OCI-LY7 (cell line): Measurements from ENCODE around the gene TRIM33. TPM values are rescaled to one million over a fixed set of nuclear protein-coding genes. Genes with fewer than 3 reads are reported as not detected.
A peak's percentile ranks its signal among the peaks of the same experiment; 100 is the strongest.

ENCODE experiments used
- BruUV-seq: library from RNA; stranded (reverse); fragments of 400-500 nt; replicated peaks from 2 replicates; lab custom pipeline; 2021; lab: Mats Ljungman, UMichigan
- CTCF ChIA-PET: fragments of 300-600 bp; sonication (Branson Sonifier 250); formaldehyde crosslinking; loops from one replicate; lab custom pipeline; 2022; ENCODE audit warnings: antibody characterized with exemption; ENCODE audit not compliant: unreplicated experiment; lab: Charles Lee
- POLR2A ChIA-PET: fragments of 300-600 bp; sonication (Branson Sonifier 250); formaldehyde crosslinking; loops from one replicate; lab custom pipeline; 2022; ENCODE audit warnings: antibody characterized with exemption; lab: Charles Lee
- DNase-seq: peaks from one replicate; pipeline ENCODE4 v3.0.0-alpha.2; 2015; ENCODE audit warnings: low spot score
- H2AFZ ChIP-seq: fragments of 200-600 bp; sonication (generic), shearing (Covaris generic); 2 replicates; pipeline ENCODE4 v1.6.1; 2014; ENCODE audit warnings: mild to moderate bottlenecking, antibody characterized with exemption, low read length, moderate library complexity
- H3K27ac ChIP-seq: fragments of 200-600 bp; sonication (generic); 2 replicates; pipeline ENCODE4 v1.5.1; 2014; ENCODE audit warnings: mixed run types, low read depth, mild to moderate bottlenecking, moderate library complexity, low read length, inconsistent platforms; ENCODE audit not compliant: poor library complexity, severe bottlenecking
- H3K36me3 ChIP-seq: fragments of 200-600 bp; sonication (generic); 2 replicates; pipeline ENCODE4 v1.6.1; 2014; ENCODE audit warnings: mild to moderate bottlenecking, antibody characterized with exemption, low read length, moderate library complexity, mixed read lengths; ENCODE audit not compliant: insufficient read depth
- H3K4me1 ChIP-seq: fragments of 200-600 bp; sonication (generic); 2 replicates; pipeline ENCODE4 v1.5.1; 2014; ENCODE audit warnings: mild to moderate bottlenecking, low read length; ENCODE audit not compliant: insufficient read depth, poor library complexity, severe bottlenecking
- H3K4me2 ChIP-seq: fragments of 200-600 bp; sonication (generic); 2 replicates; pipeline ENCODE4 v1.6.1; 2014; ENCODE audit warnings: mild to moderate bottlenecking, low read length
- H3K4me3 ChIP-seq: fragments of 200-600 bp; sonication (generic); 2 replicates; pipeline ENCODE4 v1.5.1; 2014; ENCODE audit warnings: mild to moderate bottlenecking, low read depth, low read length; ENCODE audit not compliant: poor library complexity, severe bottlenecking
- H3K79me2 ChIP-seq: fragments of 200-600 bp; sonication (generic); 2 replicates; pipeline ENCODE4 v1.6.1; 2016; ENCODE audit warnings: low read depth, mild to moderate bottlenecking, low read length, moderate library complexity, mixed read lengths; ENCODE audit not compliant: insufficient read depth
- H3K9me2 ChIP-seq: fragments of 200-600 bp; sonication (generic); 2 replicates; pipeline ENCODE4 v1.6.1; 2016; ENCODE audit warnings: mild to moderate bottlenecking, low read length, mixed read lengths; ENCODE audit not compliant: insufficient read depth
- H3K9me3 ChIP-seq: fragments of 200-600 bp; sonication (generic); 2 replicates; pipeline ENCODE4 v1.6.1; 2014; ENCODE audit warnings: mild to moderate bottlenecking, mixed run types, low read length, mixed read lengths
- H4K20me1 ChIP-seq: fragments of 200-600 bp; sonication (generic); 2 replicates; pipeline ENCODE4 v1.6.1; 2014; ENCODE audit warnings: mild to moderate bottlenecking, antibody characterized with exemption, low read length, moderate library complexity, mixed read lengths; ENCODE audit not compliant: insufficient read depth
- CTCF ChIP-seq: fragments of 200-600 bp; sonication (generic); conservative IDR thresholded peaks from 2 replicates; pipeline ENCODE4 v1.5.1; 2014; ENCODE audit warnings: mild to moderate bottlenecking, antibody characterized with exemption, low read length, moderate library complexity, mixed read lengths
- EZH2phosphoT487 ChIP-seq: fragments of 200-600 bp; sonication (generic); IDR thresholded peaks from 2 replicates; pipeline ENCODE4 v1.6.1; 2018; ENCODE audit warnings: low read depth, borderline replicate concordance, mild to moderate bottlenecking, mixed run types, antibody characterized with exemption, low read length, moderate library complexity, mixed read lengths
- intact Hi-C: fragments of 100-400 bp; cut with micrococcal nuclease; formaldehyde crosslinking; loops from one replicate; pipeline ENCODE4 v1.10.0; 2022; ENCODE audit not compliant: unreplicated experiment
- total RNA-seq, 2 experiments: library from RNA; depleted of rRNA in 1 of 2; stranded (reverse); fragments of >200 nt in 1 of 2; shearing (Covaris generic) in 1 of 2; gene quantifications; 2 replicates each; pipeline ENCODE4 v1.2.3, GENCODE V29; 2014 to 2022

The TRIM33 gene
- total RNA-seq, 2 experiments from 2014 or later = 43.0 to 44.7 TPM

GRCh38 chr1:114510274-114511031 is 550 bp downstream of the TRIM33 start:
- ChIA-PET CTCF (no interaction called here), POLR2A (interaction anchor here (0.5 to 1.5 kb wide), 5 partner anchors 10 to 1906 kb away, joined by 3 to 4 read pairs (median 3); no protein-coding TSS in a partner anchor)
- TF ChIP-seq EZH2phosphoT487 (no peak), CTCF (no peak)
- intact Hi-C loops = loop anchor here (1.0 to 5.0 kb wide), 4 partner anchors 28 to 247 kb away; partner anchors contain the start of genes BCAS2 and CSDE1
- no TSS peak for BruUV-seq
- peak overlapping the region; percentile 72 for H3K4me2 ChIP-seq
- H3K79me2 ChIP-seq = peaks cover 60% of the 10 kb centered on the region
- H4K20me1 ChIP-seq = peaks cover 36% of the 10 kb centered on the region
- peak; percentile 57 for DNase-seq
- H3K27ac ChIP-seq = peak overlapping the region; percentile 92
- peak overlapping the region; percentile 93 for H3K4me3 ChIP-seq
- peaks cover 29% of the 10 kb centered on the region for H3K36me3 ChIP-seq
- H3K9me3 ChIP-seq = no peaks in the 10 kb centered on the region
- no peak overlapping the region; the same call in 1 of the 2 replicates for H2AFZ ChIP-seq
- no peaks in the 10 kb centered on the region for H3K9me2 ChIP-seq
- H3K4me1 ChIP-seq = peaks cover 37% of the 10 kb centered on the region

DNA sequence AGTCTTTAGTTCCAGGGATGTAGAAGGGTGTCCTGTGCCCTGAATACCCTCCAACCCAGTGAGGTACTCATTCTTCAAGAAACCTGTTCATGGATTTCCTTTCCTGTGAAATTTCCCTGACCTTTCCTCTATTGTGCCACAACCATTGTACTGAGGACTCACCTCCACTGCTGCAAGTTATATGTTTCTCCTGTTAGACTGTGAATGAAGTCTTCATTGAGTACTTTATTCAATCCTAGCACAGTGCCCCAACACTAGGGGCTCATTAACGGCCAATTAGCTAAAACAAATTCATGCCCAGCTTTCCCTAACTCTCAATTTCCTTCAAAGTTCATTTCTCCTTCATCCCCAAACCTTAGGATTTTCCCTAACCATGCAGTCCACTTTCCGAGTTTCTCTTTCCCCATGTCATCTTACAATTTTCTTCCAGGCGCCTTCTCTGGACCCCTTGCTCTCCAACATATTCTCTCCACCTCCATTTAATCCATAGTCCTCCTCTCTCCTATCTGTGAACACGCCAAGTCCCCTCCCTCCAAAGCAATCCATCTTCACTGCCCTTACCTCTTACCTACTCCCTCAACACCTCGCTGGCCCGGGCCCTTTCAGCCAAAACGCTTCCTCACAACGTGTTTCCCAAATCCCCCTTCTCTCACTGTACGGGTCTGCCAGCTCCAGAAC is 1.3 kb downstream of the TRIM33 start:
- ChIA-PET CTCF (no interaction called here), POLR2A (interaction anchor here (0.5 to 1.5 kb wide), 6 partner anchors 9 to 1907 kb away, joined by 3 to 4 read pairs (median 3); no protein-coding TSS in a partner anchor)
- Histone ChIP-seq H3K27ac (peak overlapping the region; percentile 92), H3K9me3 (no peaks in the 10 kb centered on the region), H4K20me1 (peaks cover 36% of the 10 kb centered on the region), H3K36me3 (peaks cover 36% of the 10 kb centered on the region), H3K4me1 (peaks cover 37% of the 10 kb centered on the region), H3K4me3 (peak overlapping the region; percentile 93), H3K4me2 (peak overlapping the region; percentile 72), H3K79me2 (peaks cover 67% of the 10 kb centered on the region), H2AFZ (no peak overlapping the region), H3K9me2 (no peaks in the 10 kb centered on the region)
- no TSS peak for BruUV-seq
- intact Hi-C loops = loop anchor here (2.0 to 5.0 kb wide), 4 partner anchors 27 to 701 kb away; partner anchors contain the start of gene BCAS2
- no peak for TF ChIP-seq EZH2phosphoT487
- no peak for TF ChIP-seq CTCF
- peak; percentile 24 for DNase-seq
